ENCODE results near the gene MAML3.

The MAML3 gene

GRCh38 chr4:140047786-140048185 lies 106.2 kb downstream of the MAML3 start:
- DNase-seq (ENCODE audit: low read depth in 2 of 2, low spot score in 1 of 2), result no peak

- DNase-seq (ENCODE audit: low read depth in 2 of 2, low spot score in 1 of 2), result no peak
These were observed 106.9 kb downstream of the MAML3 start for GRCh38 chr4:140047017-140047640.

GRCh38 chr4:140046543-140046942 lies 107.4 kb downstream of the MAML3 start:
- no peak for DNase-seq (ENCODE audit: low read depth in 2 of 2, low spot score in 1 of 2)

GRCh38 chr4:140046016-140046415 lies 108.0 kb downstream of the MAML3 start:
- DNase-seq (ENCODE audit: low read depth in 2 of 2, low spot score in 1 of 2), result no peak

- DNase-seq (ENCODE audit: low read depth in 2 of 2, low spot score in 1 of 2), result no peak
These were observed 109.6 kb downstream of the MAML3 start for GRCh38 chr4:140044337-140044902.

GRCh38 chr4:140042634-140043033 lies 111.3 kb downstream of the MAML3 start:
- no peak for DNase-seq (ENCODE audit: low read depth in 2 of 2, low spot score in 1 of 2)

GRCh38 chr4:140038031-140038533 lies 115.9 kb downstream of the MAML3 start:
- DNase-seq (ENCODE audit: low read depth in 2 of 2, low spot score in 1 of 2), result no peak

GRCh38 chr4:140037353-140038030 lies 116.5 kb downstream of the MAML3 start:
- DNase-seq (ENCODE audit: low read depth in 2 of 2, low spot score in 1 of 2), result no peak

GRCh38 chr4:140031706-140032105 lies 122.3 kb downstream of the MAML3 start:
- no peak for DNase-seq (ENCODE audit: low read depth in 2 of 2, low spot score in 1 of 2)

- DNase-seq (ENCODE audit: low read depth in 2 of 2, low spot score in 1 of 2), result no peak
These were observed 122.9 kb downstream of the MAML3 start for GRCh38 chr4:140031061-140031460.

- no peak for DNase-seq (ENCODE audit: low read depth in 2 of 2, low spot score in 1 of 2)
These were observed 125.1 kb downstream of the MAML3 start for GRCh38 chr4:140028676-140029517.

- DNase-seq (ENCODE audit: low read depth in 2 of 2, low spot score in 1 of 2), result no peak
These were observed 125.9 kb downstream of the MAML3 start for GRCh38 chr4:140028101-140028500.

GRCh38 chr4:140027101-140027500 lies 126.9 kb downstream of the MAML3 start:
- no peak for DNase-seq (ENCODE audit: low read depth in 2 of 2, low spot score in 1 of 2)

- DNase-seq (ENCODE audit: low read depth in 2 of 2, low spot score in 1 of 2), result no peak
These were observed 128.5 kb downstream of the MAML3 start for GRCh38 chr4:140025470-140025869.

- no peak for DNase-seq (ENCODE audit: low read depth in 2 of 2, low spot score in 1 of 2)
These were observed 133.3 kb downstream of the MAML3 start for GRCh38 chr4:140020457-140021361.

- no peak for DNase-seq (ENCODE audit: low read depth in 2 of 2, low spot score in 1 of 2)
These were observed 134.2 kb downstream of the MAML3 start for GRCh38 chr4:140019619-140020347.

- DNase-seq (ENCODE audit: low read depth in 2 of 2, low spot score in 1 of 2), result no peak
These were observed 134.9 kb downstream of the MAML3 start for GRCh38 chr4:140018931-140019618.

- no peak for DNase-seq (ENCODE audit: low read depth in 2 of 2, low spot score in 1 of 2)
These were observed 139.7 kb downstream of the MAML3 start for GRCh38 chr4:140014284-140014683.
